ENCODE data around the gene PLA2G4F.

PLA2G4F gene

DNA sequence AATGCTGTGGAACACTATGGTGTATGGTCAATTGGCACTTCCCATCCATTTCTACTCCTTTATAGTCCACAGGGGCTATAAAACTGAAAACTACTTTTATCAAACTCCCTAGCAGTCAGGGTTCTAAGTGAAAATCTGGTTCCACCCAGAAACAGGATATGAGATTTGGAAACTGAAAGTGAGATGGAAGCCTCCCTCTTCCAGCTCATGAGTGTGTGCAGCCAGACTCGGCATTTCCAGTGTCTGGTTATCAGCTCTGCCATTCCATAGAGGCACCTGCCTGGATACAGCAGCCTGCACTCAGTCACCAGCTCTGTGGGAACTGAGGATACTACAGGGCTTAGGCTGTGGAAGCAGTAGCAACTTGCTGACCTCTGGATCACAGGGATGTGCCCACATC is 14.7 kb upstream of the PLA2G4F start:
- DNase-seq (ENCODE audit: low spot score): no peak
- in situ Hi-C loops (cut with MboI; ENCODE audit: low pct_unique_long_range_greater_than_20kb, low sequenced_read_pairs, unreplicated experiment): no loop called here
- TF ChIP-seq, protein P1, sequence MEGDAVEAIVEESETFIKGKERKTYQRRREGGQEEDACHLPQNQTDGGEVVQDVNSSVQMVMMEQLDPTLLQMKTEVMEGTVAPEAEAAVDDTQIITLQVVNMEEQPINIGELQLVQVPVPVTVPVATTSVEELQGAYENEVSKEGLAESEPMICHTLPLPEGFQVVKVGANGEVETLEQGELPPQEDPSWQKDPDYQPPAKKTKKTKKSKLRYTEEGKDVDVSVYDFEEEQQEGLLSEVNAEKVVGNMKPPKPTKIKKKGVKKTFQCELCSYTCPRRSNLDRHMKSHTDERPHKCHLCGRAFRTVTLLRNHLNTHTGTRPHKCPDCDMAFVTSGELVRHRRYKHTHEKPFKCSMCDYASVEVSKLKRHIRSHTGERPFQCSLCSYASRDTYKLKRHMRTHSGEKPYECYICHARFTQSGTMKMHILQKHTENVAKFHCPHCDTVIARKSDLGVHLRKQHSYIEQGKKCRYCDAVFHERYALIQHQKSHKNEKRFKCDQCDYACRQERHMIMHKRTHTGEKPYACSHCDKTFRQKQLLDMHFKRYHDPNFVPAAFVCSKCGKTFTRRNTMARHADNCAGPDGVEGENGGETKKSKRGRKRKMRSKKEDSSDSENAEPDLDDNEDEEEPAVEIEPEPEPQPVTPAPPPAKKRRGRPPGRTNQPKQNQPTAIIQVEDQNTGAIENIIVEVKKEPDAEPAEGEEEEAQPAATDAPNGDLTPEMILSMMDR (IDR thresholded peaks at IDR 0.05; ENCODE audit: extremely low read depth, insufficient read depth, missing control alignments): no peak

DNA sequence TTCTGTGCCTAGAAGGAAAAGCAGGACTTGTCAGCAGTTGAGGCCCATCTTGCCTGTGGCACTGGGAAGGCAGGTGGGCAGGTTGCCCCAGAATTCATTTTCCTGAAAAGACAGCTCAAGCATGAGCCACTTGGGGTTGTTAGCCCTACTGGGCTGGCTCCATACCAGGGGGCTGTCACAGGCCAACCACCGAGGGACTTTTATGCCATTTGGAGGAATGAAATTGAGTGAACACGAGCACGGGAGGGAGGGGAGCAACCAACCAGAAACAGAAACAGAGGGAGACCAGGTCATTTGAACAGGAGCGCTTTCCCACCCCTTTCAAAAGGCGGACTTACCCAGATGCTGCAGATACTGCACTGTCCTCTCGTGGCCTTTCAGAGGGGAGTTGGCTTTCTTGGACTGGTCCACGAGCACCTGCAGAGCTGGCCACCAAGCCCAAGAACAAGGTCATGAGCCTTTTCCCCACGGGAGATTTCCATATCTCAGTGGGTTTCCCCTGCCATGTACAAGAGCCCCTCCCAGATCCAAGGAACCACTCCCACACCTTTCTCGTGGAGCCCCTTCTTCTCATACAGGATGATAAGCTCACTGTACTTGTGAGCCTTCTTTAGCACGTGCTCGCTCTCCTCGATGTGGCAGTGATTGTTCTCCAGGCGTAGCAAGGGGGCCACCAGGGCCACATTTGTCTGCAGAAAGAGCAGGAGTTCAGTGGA is 9.9 kb upstream of the PLA2G4F start:
- DNase-seq (ENCODE audit: low spot score): no peak
- in situ Hi-C loops (cut with MboI; ENCODE audit: low pct_unique_long_range_greater_than_20kb, low sequenced_read_pairs, unreplicated experiment): no loop called here
- TF ChIP-seq, protein P1 (IDR thresholded peaks at IDR 0.05; ENCODE audit: extremely low read depth, insufficient read depth, missing control alignments): no peak

DNA sequence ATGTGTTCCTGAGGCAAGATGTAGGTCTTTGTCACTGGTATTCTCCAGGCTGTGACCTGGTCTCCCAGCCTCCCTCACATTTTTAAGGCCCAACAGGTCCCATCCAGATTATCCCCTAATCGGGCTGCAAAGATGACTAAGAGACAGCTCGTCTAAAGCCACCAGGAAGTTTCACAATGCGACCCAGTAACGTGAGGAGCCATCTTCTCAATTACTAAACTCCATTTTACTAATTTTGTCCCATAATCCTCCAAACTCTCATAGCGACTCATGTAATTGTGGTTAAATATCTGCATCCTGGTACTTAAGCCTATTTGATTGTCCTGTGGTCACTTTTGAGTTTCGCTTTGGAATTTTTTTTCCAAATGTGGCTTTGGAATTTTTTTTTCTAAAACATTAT is 8.7 kb upstream of the PLA2G4F start:
- DNase-seq (ENCODE audit: low spot score): no peak
- TF ChIP-seq, protein P1 (IDR thresholded peaks at IDR 0.05; ENCODE audit: extremely low read depth, insufficient read depth, missing control alignments): no peak
- in situ Hi-C loops (cut with MboI; ENCODE audit: low pct_unique_long_range_greater_than_20kb, low sequenced_read_pairs, unreplicated experiment): no loop called here

DNA sequence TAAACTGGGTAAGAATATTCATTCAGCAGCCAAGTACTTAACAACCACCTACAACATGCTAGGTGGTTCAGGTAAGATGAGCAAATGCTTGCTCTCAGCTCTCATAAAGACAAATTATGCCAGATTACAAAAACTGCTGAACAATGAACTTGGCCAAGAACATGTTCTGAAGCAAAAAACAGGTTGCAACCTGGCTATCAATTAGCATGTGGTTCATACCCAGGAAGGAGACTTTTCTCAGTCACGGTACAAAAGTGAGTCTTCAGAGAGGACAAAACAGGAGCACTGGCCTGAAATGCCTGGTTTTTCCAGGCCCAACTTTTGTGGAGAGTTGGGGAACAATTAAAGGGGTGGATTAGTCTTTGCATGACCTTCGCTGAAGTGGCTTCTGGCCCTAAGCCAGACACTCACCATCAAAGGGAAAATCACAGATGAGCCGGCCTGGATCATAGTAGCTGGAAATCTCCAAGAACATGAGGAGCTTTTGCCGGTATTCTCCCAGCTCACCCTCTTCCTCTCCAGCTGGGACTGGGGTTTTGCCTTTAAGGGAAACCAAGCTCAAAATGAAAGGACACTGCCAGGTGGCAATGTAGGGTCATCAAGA is 7.6 kb upstream of the PLA2G4F start:
- DNase-seq (ENCODE audit: low spot score): no peak
- TF ChIP-seq, protein P1 (IDR thresholded peaks at IDR 0.05; ENCODE audit: extremely low read depth, insufficient read depth, missing control alignments): no peak
- in situ Hi-C loops (cut with MboI; ENCODE audit: low pct_unique_long_range_greater_than_20kb, low sequenced_read_pairs, unreplicated experiment): no loop called here

DNA sequence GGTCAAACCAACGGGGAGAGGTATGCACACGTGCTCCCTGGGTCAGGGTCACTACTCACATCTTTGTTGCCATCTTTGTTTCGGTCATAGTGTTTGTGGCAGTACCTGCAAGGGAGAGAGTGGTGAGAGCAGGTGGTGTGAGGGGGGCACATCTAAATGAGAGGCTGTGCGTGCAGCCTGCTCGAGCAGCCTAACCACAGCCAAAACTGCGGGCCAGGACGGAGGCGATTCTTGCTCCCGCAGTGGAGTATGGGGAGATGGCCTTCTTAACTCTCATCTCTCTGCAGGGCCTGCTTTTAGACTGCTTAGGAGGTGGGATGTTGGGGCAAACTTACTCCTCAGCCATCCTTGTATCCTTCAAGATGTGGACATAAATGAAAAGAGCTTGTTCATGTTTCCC is 6.9 kb upstream of the PLA2G4F start:
- no peak for DNase-seq (ENCODE audit: low spot score)
- in situ Hi-C loops (cut with MboI; ENCODE audit: low pct_unique_long_range_greater_than_20kb, low sequenced_read_pairs, unreplicated experiment): no loop called here
- TF ChIP-seq, protein P1 (IDR thresholded peaks at IDR 0.05; ENCODE audit: extremely low read depth, insufficient read depth, missing control alignments): no peak

DNA sequence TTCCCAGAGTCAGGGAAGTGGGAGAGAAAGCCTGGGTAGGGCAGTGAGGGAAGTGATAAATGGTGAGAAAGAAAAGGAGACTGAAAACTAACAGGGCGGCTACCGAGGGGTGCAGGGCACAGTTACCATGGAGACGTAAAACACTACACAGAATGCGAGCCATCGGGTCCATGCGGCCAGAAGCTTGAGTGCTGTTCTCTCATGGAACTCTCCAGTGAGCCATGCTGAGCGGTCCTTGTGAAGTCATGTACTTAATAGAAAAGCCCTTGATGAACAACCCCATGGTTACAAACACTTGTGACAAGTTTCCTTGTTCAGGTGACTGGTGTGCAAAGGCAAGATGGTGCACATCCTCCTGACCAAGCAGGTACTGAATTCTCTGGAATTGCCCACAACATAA is 3.7 kb upstream of the PLA2G4F start:
- TF ChIP-seq, protein P1 (IDR thresholded peaks at IDR 0.05; ENCODE audit: extremely low read depth, insufficient read depth, missing control alignments): no peak
- in situ Hi-C loops (cut with MboI; ENCODE audit: low pct_unique_long_range_greater_than_20kb, low sequenced_read_pairs, unreplicated experiment): no loop called here
- DNase-seq (ENCODE audit: low spot score): no peak

Data from GM13977 (cell line).